Measurements from ENCODE around the gene DCXR. TPM values are rescaled to one million over a fixed set of nuclear protein-coding genes. Genes with fewer than 3 reads are reported as not detected.

The DCXR gene
- total RNA-seq, 1 donor from 2014 or later: 49.9 TPM

GRCh38 chr17:82081546-82081945, 44.0 kb upstream of the DCXR start:
- Histone ChIP-seq H4K20me1 (ENCODE audit: insufficient read depth, low read length) (peaks cover 64% of the 10 kb centered on the region), H3K79me2 (ENCODE audit: insufficient read depth, low read length) (no peaks in the 10 kb centered on the region), H3K36me3 (ENCODE audit: insufficient read depth, low read length) (no peaks in the 10 kb centered on the region), H3K4me3 (ENCODE audit: insufficient read depth, low read depth, low read length) (no peak overlapping the region), H3K4me1 (ENCODE audit: insufficient read depth, low read length) (no peaks in the 10 kb centered on the region), H2AFZ (ENCODE audit: low read depth, low read length) (no peak overlapping the region), H3K27ac (ENCODE audit: low read depth, low read length) (no peak overlapping the region), H3K4me2 (ENCODE audit: low read length) (no peak overlapping the region), H3K27me3 (ENCODE audit: insufficient read depth, low read length) (no peaks in the 10 kb centered on the region), H3K9me3 (ENCODE audit: insufficient read depth, low read depth, low read length) (no peaks in the 10 kb centered on the region), H3K9ac (ENCODE audit: low read length) (no peak overlapping the region)
- no peak for FAIRE-seq
- Mint-ChIP-seq H3K27ac (ENCODE audit: unreplicated experiment) (no peak overlapping the region), H3K4me1 (ENCODE audit: low read depth, unreplicated experiment) (no peaks in the 10 kb centered on the region), H3K9me3 (ENCODE audit: unreplicated experiment) (no peaks in the 10 kb centered on the region), H3K27me3 (ENCODE audit: low read depth, unreplicated experiment) (no peaks in the 10 kb centered on the region), H3K4me3 (ENCODE audit: unreplicated experiment) (no peak overlapping the region), H3K36me3 (ENCODE audit: low read depth, unreplicated experiment) (peaks cover 2% of the 10 kb centered on the region)
- TF ChIP-seq CTCF (IDR thresholded peaks at IDR 0.05; ENCODE audit: insufficient read depth, low read depth, low read length) (no peak), EZH2 (IDR thresholded peaks at IDR 0.05; ENCODE audit: insufficient read depth, low read length) (no peak)
- DNase-seq (ENCODE audit: low read depth): no peak

- Histone ChIP-seq H3K36me3 (ENCODE audit: insufficient read depth, low read length) (no peaks in the 10 kb centered on the region), H3K4me1 (ENCODE audit: insufficient read depth, low read length) (no peaks in the 10 kb centered on the region), H2AFZ (ENCODE audit: low read depth, low read length) (no peak overlapping the region), H3K79me2 (ENCODE audit: insufficient read depth, low read length) (no peaks in the 10 kb centered on the region), H3K4me2 (ENCODE audit: low read length) (no peak overlapping the region), H4K20me1 (ENCODE audit: insufficient read depth, low read length) (peaks cover 58% of the 10 kb centered on the region), H3K4me3 (ENCODE audit: insufficient read depth, low read depth, low read length) (no peak overlapping the region), H3K27me3 (ENCODE audit: insufficient read depth, low read length) (no peaks in the 10 kb centered on the region), H3K9ac (ENCODE audit: low read length) (no peak overlapping the region), H3K27ac (ENCODE audit: low read depth, low read length) (no peak overlapping the region), H3K9me3 (ENCODE audit: insufficient read depth, low read depth, low read length) (no peaks in the 10 kb centered on the region)
- peaks cover 2% of the 10 kb centered on the region for H3K36me3 Mint-ChIP-seq (ENCODE audit: low read depth, unreplicated experiment)
- H3K27me3 Mint-ChIP-seq (ENCODE audit: low read depth, unreplicated experiment): no peaks in the 10 kb centered on the region
- no peaks in the 10 kb centered on the region for H3K9me3 Mint-ChIP-seq (ENCODE audit: unreplicated experiment)
- DNase-seq (ENCODE audit: low read depth): no peak
- no peak for FAIRE-seq
- no peak for TF ChIP-seq EZH2 (IDR thresholded peaks at IDR 0.05; ENCODE audit: insufficient read depth, low read length)
- no peak for TF ChIP-seq CTCF (IDR thresholded peaks at IDR 0.05; ENCODE audit: insufficient read depth, low read depth, low read length)
- H3K4me3 Mint-ChIP-seq (ENCODE audit: unreplicated experiment): no peak overlapping the region
- no peaks in the 10 kb centered on the region for H3K4me1 Mint-ChIP-seq (ENCODE audit: low read depth, unreplicated experiment)
- H3K27ac Mint-ChIP-seq (ENCODE audit: unreplicated experiment): no peak overlapping the region
These were observed 43.4 kb upstream of the DCXR start for GRCh38 chr17:82080789-82081464.

- no peak overlapping the region for H3K27ac Mint-ChIP-seq (ENCODE audit: unreplicated experiment)
- H3K36me3 Mint-ChIP-seq (ENCODE audit: low read depth, unreplicated experiment): peaks cover 2% of the 10 kb centered on the region
- no peaks in the 10 kb centered on the region for H3K36me3 ChIP-seq (ENCODE audit: insufficient read depth, low read length)
These were observed 42.7 kb upstream of the DCXR start for GRCh38 chr17:82080048-82080788.

More at GRCh38 chr17:82080048-82080788, 42.7 kb upstream of the DCXR start:
- Histone ChIP-seq H3K9me3 (ENCODE audit: insufficient read depth, low read depth, low read length) (no peaks in the 10 kb centered on the region), H3K4me1 (ENCODE audit: insufficient read depth, low read length) (no peaks in the 10 kb centered on the region), H2AFZ (ENCODE audit: low read depth, low read length) (no peak overlapping the region), H3K4me3 (ENCODE audit: insufficient read depth, low read depth, low read length) (no peak overlapping the region), H4K20me1 (ENCODE audit: insufficient read depth, low read length) (peaks cover 52% of the 10 kb centered on the region), H3K9ac (ENCODE audit: low read length) (no peak overlapping the region), H3K79me2 (ENCODE audit: insufficient read depth, low read length) (no peaks in the 10 kb centered on the region), H3K27me3 (ENCODE audit: insufficient read depth, low read length) (no peaks in the 10 kb centered on the region), H3K27ac (ENCODE audit: low read depth, low read length) (no peak overlapping the region), H3K4me2 (ENCODE audit: low read length) (no peak overlapping the region)
- Mint-ChIP-seq H3K4me3 (ENCODE audit: unreplicated experiment) (no peak overlapping the region), H3K4me1 (ENCODE audit: low read depth, unreplicated experiment) (no peaks in the 10 kb centered on the region), H3K9me3 (ENCODE audit: unreplicated experiment) (no peaks in the 10 kb centered on the region), H3K27me3 (ENCODE audit: low read depth, unreplicated experiment) (no peaks in the 10 kb centered on the region)
- no peak for FAIRE-seq
- no peak for TF ChIP-seq EZH2 (IDR thresholded peaks at IDR 0.05; ENCODE audit: insufficient read depth, low read length)
- no peak for TF ChIP-seq CTCF (IDR thresholded peaks at IDR 0.05; ENCODE audit: insufficient read depth, low read depth, low read length)
- no peak for DNase-seq (ENCODE audit: low read depth)

Data from astrocyte (in vitro differentiated cells and primary cell).